ENCODE measurements around the gene UBASH3B.
"Not testable (repeated sequence)": the region's sequence is repeated elsewhere in the genome, so short reads cannot be mapped to it uniquely, and the experiment has no call there.

The UBASH3B gene

GRCh38 chr11:122707111-122707510 is 51.6 kb downstream of the UBASH3B start:
- no peak for DNase-seq (ENCODE audit: low read depth in 2 of 2)

- no peak for DNase-seq (ENCODE audit: low read depth in 2 of 2)
These were observed 52.4 kb downstream of the UBASH3B start for GRCh38 chr11:122707901-122708300.

- no peak for DNase-seq (ENCODE audit: low read depth in 2 of 2)
These were observed 53.7 kb downstream of the UBASH3B start for GRCh38 chr11:122709039-122709760.

GRCh38 chr11:122711362-122711761 is 55.8 kb downstream of the UBASH3B start:
- DNase-seq (ENCODE audit: low read depth in 2 of 2), result no peak

- no peak for DNase-seq (ENCODE audit: low read depth in 2 of 2)
These were observed 56.4 kb downstream of the UBASH3B start for GRCh38 chr11:122711831-122712381.

- DNase-seq (ENCODE audit: low read depth in 2 of 2), result no peak
These were observed 58.5 kb downstream of the UBASH3B start for GRCh38 chr11:122714004-122714403.

GRCh38 chr11:122714484-122714883 is 59.0 kb downstream of the UBASH3B start:
- DNase-seq (ENCODE audit: low read depth in 2 of 2), result no peak

- no peak for DNase-seq (ENCODE audit: low read depth in 2 of 2)
These were observed 60.3 kb downstream of the UBASH3B start for GRCh38 chr11:122715548-122716440.

GRCh38 chr11:122717264-122717867 is 61.8 kb downstream of the UBASH3B start:
- no peak for DNase-seq (ENCODE audit: low read depth in 2 of 2)

- no peak for DNase-seq (ENCODE audit: low read depth in 2 of 2)
These were observed 64.8 kb downstream of the UBASH3B start for GRCh38 chr11:122720107-122720881.

- no peak for DNase-seq (ENCODE audit: low read depth in 2 of 2)
These were observed 65.9 kb downstream of the UBASH3B start for GRCh38 chr11:122721201-122721963.

GRCh38 chr11:122721964-122722266 is 66.4 kb downstream of the UBASH3B start:
- DNase-seq (ENCODE audit: low read depth in 2 of 2), result no peak

- no peak for DNase-seq (ENCODE audit: low read depth in 2 of 2)
These were observed 67.6 kb downstream of the UBASH3B start for GRCh38 chr11:122723106-122723505.

- peak in 1 of 2 donors; percentile 41 for DNase-seq (ENCODE audit: low read depth in 2 of 2)
These were observed 68.1 kb downstream of the UBASH3B start for GRCh38 chr11:122723576-122723975.

- no peak for DNase-seq (ENCODE audit: low read depth in 2 of 2)
These were observed 69.0 kb downstream of the UBASH3B start for GRCh38 chr11:122724520-122724919.

- DNase-seq (ENCODE audit: low read depth in 2 of 2), result no peak
These were observed 70.5 kb downstream of the UBASH3B start for GRCh38 chr11:122726028-122726427.

- DNase-seq (ENCODE audit: low read depth in 2 of 2), result peak in 1 of 2 donors; percentile 40
These were observed 71.8 kb downstream of the UBASH3B start for GRCh38 chr11:122727101-122727929.

GRCh38 chr11:122728561-122728960 is 73.0 kb downstream of the UBASH3B start:
- no peak for DNase-seq (ENCODE audit: low read depth in 2 of 2)

- DNase-seq (ENCODE audit: low read depth in 2 of 2), result no peak
These were observed 73.6 kb downstream of the UBASH3B start for GRCh38 chr11:122729139-122729538.

- not testable (repeated sequence) for DNase-seq (ENCODE audit: low read depth in 2 of 2)
These were observed 75.2 kb downstream of the UBASH3B start for GRCh38 chr11:122730694-122731093.

Data from stimulated activated CD4-positive, alpha-beta T cell treated with anti-CD3 and anti-CD28 coated beads, Interleukin-4, amount 100 ng/mL, for 48 hours (primary cell).